GM19193 (cell line): ENCODE results near the gene KPTN.

Source experiments
- POLR2A ChIP-seq: IDR thresholded peaks from 4 replicates; pipeline ENCODE4 v1.6.1; 2011; ENCODE audit not compliant: insufficient read depth, insufficient read length; ENCODE audit errors: extremely low read depth

Gene KPTN

GRCh38 chr19:47470447-47471195, 13.4 kb downstream of the KPTN start:
- no peak for TF ChIP-seq POLR2A

GRCh38 chr19:47469719-47470118, 14.3 kb downstream of the KPTN start:
- TF ChIP-seq POLR2A, result no peak

- no peak for TF ChIP-seq POLR2A
Observed at GRCh38 chr19:47469363-47469700, 14.7 kb downstream of the KPTN start.

GRCh38 chr19:47467914-47468313, 16.1 kb downstream of the KPTN start:
- no peak for TF ChIP-seq POLR2A

- no peak for TF ChIP-seq POLR2A
Observed at GRCh38 chr19:47465957-47466356, 18.1 kb downstream of the KPTN start.

- TF ChIP-seq POLR2A, result no peak
Observed at GRCh38 chr19:47464675-47465419, 19.2 kb downstream of the KPTN start.

- TF ChIP-seq POLR2A, result no peak
Observed at GRCh38 chr19:47461876-47462275, 22.1 kb downstream of the KPTN start.

GRCh38 chr19:47459477-47459876, 24.5 kb downstream of the KPTN start:
- no peak for TF ChIP-seq POLR2A

- TF ChIP-seq POLR2A, result no peak
Observed at GRCh38 chr19:47458672-47459071, 25.3 kb downstream of the KPTN start.

GRCh38 chr19:47456721-47457474, 27.1 kb downstream of the KPTN start:
- TF ChIP-seq POLR2A, result no peak

GRCh38 chr19:47450478-47450877, 33.5 kb downstream of the KPTN start:
- no peak for TF ChIP-seq POLR2A

- no peak for TF ChIP-seq POLR2A
Observed at GRCh38 chr19:47448360-47448727, 35.7 kb downstream of the KPTN start.

- no peak for TF ChIP-seq POLR2A
Observed at GRCh38 chr19:47447470-47448359, 36.3 kb downstream of the KPTN start.

- TF ChIP-seq POLR2A, result no peak
Observed at GRCh38 chr19:47446534-47447469, 37.2 kb downstream of the KPTN start.

- no peak for TF ChIP-seq POLR2A
Observed at GRCh38 chr19:47445937-47446402, 38.0 kb downstream of the KPTN start.
